Nucleus accumbens (tissue), 56 donors: Measurements from ENCODE around the gene ANKRD60.

Source experiments
- DNase-seq, 56 donors: peaks; one replicate each; lab custom pipeline; 2025; lab: John Stamatoyannopoulos, UW

Gene ANKRD60

GRCh38 chr20:58225452-58226200 is 2.8 kb downstream of the ANKRD60 start:
- no peak for DNase-seq

- no peak for DNase-seq
Observed at GRCh38 chr20:58224974-58225373, 3.5 kb downstream of the ANKRD60 start.

DNA sequence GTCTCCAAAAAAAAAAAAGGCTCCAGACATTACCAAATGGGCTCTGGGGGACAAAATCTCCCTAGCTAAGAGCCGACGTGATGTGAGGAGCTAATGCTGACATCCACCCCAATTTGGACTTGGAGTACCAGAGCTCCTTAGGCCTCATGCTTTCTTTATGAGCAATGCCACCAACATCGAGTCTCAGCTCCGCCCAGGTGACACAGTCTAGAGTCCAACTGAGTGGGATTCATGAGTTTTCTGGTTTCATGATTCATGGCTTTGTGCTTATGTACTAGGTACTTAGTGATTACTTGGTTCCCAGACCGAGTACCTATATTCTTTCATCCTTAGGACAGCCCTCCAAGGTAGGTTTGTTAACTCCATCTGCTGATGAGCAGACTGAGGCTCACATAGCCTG is 4.4 kb downstream of the ANKRD60 start:
- no peak for DNase-seq

DNA sequence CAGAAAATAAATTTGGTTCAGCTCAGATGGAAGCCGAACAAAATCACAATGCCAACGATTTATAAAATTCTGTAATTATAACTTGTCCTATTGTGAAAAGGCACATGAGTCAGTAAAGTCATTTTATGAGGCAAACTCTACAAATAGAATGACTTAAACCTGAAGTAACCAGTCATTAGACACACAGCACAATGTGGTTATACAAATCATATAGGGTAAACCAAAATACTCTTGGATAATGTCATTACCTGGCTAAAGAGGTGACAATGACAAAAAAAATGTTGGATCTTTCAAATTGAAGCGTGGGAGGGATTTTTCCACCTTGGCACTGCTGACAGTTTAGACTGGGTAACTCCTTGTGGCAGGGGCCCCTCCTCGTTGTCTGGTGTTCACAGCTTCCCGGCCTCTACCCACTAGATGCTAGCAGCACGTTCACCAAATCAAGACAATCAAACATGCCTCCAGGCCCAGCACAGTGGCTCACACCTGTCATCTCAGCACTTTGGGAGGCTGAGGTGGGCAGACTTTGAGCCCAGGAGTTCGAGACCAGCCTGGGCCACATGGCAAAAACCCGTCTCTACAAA is 5.0 kb downstream of the ANKRD60 start:
- DNase-seq = no peak

GRCh38 chr20:58222446-58222845 is 6.0 kb downstream of the ANKRD60 start:
- no peak for DNase-seq

DNA sequence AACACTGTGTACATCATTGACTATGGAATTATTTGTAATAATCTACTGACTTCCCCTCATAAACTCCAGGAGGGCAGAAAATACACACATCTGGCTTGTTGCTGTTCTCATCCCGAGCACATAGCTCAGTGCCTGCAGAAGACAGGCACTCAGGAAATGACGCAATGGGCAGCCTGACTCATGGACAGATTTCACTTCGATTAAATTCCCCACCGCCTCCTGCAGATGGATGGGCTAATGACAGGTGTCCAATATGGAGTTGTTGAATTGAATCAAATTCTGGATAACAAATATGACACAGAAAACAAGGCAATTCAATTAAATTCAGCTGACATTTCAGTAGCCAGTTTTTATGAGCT is 9.1 kb downstream of the ANKRD60 start:
- DNase-seq = no peak

DNA sequence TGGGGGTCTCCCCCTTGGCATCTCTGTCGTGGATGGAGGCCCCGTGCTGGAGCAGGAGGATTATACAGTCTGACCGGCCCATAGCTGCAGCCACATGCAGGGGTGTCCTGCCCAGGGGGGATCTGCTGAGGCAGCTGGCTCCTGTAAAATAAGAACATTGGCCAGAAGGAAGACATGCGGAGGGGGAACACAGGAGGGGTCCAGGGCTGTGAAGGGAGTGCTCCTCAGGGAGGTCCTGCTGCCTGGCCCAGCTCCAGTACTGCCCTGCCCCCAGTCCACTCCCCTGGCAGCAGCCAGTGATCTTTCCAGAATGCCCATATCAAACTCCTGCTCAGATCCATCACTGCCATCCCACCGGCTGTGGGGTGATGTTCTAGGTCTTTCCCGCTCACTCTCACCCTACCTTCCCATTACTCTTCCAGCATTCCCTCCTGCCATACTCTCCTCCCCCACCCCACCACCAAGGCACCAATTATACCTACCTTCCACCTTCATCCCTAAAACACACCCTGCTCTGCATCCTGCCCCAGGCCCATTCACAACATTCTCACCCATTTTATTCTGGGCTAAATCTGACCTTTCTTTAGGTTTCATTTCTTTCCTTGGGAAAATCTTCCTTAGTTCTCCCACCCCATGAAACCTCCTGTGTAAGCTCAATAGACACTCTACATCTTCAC is 9.7 kb downstream of the ANKRD60 start:
- no peak for DNase-seq

DNA sequence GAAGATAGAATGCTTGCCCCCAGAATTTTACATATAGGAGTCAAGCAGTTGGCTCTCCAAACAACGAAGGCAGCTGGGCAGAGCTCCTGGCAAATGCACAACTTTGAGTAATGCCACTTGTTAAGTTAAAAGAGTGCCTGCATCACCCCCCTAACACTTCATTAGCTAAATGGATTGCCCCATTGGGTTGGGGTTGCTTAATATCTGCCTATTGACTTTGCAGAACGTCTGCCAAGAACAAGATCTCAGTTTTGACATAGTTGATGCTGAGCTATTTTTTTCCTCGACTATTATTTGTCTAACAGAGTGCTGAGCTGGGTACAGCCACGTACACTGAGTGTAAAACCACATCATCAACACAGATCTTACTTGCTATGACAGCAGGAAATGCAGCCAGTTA is 12.1 kb downstream of the ANKRD60 start:
- DNase-seq = no peak

DNA sequence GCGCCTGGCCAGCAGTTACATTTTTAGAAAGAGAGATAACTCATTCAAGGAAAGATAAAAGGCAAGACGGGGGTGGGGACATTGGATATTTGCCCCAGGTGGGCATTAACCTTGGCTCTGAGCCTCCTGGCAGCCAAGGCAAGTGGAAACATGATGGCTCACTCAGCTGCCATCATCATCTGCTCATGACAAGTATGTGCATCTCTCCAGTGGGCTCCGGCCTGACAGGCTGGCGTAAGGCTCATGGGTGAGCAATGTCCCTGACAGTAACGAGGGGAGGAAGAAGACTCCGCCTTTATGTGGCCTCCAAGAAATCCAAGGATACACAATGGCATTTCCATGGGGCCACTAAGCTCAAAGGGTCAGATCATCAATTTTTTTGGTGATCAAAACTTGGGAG is 13.3 kb downstream of the ANKRD60 start:
- DNase-seq = no peak

DNA sequence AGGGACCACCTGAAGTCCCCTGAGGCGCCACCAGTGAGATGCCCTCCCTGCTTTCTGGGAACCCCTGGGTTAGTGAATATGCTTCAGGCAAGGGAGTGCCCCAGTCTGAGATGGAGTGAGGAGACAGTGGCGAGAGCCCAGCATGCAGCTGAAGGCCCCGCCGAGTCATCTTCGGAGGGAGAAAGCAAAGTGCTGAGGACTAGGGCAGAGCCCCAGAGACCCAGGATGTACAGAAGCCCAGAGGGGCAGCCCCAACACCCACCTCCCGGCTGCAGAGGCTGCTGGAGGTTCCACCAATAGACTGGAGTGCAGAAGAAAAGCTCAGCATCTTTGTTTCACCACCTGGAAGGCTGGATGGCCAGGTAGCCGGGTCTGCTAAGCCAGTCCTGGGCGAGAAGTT is 14.1 kb downstream of the ANKRD60 start:
- DNase-seq = no peak

- DNase-seq = no peak
Observed at GRCh38 chr20:58213716-58214115, 14.7 kb downstream of the ANKRD60 start.

- peak in 41 of 56 donors; percentile 3 to 61 (median 26) for DNase-seq
Observed at GRCh38 chr20:58213121-58213520, 15.3 kb downstream of the ANKRD60 start.

DNA sequence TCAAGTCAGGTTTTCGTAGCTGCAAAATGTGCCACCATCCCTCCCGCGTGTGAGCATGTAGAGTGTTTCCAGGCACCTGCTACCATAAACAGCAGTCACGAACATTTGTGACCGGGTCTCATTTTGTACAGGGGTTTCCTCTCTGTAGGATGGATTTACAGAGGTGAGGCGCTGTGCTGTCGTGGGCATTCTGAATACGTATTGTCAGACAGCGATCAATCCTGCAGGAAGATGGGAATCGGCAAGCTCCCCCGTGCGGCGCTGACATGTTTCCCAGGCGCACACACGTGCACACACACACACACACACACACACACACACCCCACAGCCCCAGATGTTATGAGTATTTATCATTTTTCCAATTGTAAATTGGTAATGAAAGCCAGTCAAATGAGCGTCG is 15.8 kb downstream of the ANKRD60 start:
- no peak for DNase-seq

DNA sequence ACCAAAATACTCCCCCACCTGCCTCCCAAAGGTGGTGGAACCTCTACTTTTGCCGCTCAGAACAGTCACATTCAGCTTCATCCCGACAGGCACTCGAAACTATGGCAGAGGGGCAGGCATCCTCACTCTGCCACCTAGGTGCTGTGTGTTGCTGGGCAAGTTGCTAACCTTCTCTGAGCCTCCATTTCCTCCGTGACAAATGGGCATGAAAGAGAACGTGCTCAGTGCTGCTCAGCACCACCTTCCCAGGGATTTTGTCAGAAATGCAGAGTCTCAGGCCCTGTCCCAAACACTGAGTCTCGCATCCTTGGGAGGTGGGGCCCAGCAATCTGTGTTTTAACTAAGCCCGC is 18.1 kb downstream of the ANKRD60 start:
- DNase-seq = no peak

DNA sequence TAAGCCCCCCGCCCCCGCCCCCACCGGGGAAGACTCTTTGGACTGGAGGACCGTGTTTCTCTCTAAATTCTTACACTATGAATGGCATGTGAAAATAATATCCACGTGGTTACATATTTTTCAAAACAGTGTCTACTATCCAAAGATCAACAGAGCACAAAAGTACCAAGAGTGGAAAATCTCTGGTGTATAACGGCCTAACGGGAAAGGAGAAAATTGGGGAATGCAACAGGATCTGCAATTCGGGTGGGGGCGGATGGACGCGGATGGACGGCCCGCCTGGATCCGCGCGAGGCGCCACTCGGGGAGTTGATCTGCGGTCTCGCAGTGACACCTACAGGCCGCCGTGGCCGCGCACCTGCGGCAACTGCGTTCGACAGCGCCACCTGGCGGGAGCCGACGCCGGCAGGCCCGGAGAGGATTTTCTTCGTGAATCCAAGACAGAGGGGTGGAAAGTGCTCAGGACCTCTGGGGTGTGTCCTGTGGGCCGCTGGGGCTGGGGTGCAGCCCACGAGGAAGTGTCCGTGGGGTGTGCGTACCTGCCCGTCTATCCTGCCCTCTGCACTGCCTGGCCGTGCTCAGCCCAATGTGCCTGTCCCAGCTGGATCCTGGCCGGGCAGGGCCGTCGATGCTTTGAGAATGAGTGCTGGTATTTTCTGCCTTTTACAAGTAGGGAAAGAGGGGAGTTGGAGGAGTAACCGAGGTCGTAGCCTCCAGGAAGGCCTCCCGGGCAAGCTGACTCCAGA is 18.6 kb downstream of the ANKRD60 start:
- peak in 52 of 56 donors; percentile 6 to 89 (median 68) for DNase-seq

- DNase-seq = no peak
Observed at GRCh38 chr20:58208944-58209343, 19.5 kb downstream of the ANKRD60 start.

- DNase-seq = no peak
Observed at GRCh38 chr20:58205850-58206249, 22.6 kb downstream of the ANKRD60 start.

- DNase-seq = no peak
Observed at GRCh38 chr20:58202044-58202443, 26.4 kb downstream of the ANKRD60 start.

DNA sequence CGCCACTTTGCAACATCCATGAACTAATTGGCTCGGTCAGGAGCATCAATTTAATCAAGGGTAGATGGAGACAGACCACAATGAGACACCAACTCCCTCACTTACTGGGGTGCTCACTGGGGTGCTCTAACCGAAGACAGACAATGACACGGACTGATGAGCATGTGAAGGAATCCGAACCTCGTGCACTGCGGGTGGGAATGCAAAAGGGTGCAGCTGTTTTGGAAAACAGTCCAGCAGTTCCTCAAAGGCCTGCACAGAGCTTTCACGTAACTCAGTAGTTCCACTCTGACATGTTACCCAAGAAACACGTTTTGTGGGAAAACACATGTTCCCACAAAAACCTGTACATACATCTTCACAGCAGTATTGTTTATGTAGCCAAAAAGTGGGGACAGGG is 26.8 kb downstream of the ANKRD60 start:
- no peak for DNase-seq

DNA sequence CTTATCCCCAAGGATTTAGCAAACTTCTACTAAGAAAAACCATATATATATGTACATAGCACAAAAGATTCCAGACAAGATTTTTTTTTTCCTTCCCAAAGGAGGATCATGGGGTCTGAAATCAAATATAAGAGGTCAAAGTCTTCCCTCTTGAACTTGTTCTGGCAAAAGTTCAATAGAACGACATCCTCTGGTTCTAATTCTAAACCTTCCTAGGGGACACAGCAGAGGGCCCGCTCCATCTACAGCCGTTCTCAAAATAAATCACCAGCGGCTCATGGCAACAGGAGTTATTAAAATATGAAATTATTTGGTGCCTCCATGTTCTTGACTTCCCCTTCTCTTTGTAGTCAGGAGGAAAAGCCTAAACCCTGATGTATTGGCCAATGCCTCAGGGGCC is 29.0 kb downstream of the ANKRD60 start:
- DNase-seq = no peak

DNA sequence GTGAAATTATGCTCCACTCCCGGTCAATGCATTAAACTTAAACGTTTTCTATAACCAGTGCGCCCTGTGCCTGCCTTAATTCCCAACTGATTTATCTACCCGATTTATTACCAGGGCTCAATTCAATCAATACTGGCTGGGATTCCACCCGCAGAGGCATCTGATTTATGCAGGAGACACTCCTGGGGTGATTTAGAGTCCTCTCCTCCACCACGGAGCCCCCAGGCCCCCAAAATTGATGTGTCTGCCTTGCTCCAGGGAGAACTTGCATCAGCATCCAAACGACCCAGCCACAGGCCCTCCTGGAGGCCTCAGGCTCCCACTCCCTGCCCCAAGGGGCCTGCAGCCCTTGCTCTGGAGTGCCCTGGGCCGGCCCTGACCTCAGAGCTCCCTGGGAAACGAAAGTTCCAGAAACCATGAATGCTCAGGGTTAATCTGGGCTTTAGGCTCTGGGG is 29.5 kb downstream of the ANKRD60 start:
- no peak for DNase-seq
